ENCODE results near the gene NHSL2.

DNA sequence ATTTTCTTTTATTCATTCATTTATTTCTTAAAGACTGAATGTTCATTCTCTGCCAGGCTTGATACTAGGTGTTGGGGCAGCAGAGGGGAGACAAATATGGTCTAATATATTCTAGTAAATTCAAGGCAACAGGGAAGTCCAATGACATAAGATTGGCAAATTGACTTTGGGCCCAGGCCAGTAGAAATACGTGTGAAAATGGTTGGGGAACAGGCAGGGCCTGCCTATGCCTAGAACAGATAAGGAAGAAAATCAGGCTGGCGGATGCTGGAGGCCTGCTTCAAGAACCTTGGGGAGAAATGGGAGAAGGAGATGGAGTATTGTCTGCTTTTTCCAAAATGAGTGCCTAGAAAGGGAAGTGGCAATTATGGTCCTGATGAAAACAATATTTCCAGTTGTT, 112.4 kb downstream of the NHSL2 start:
- TF ChIP-seq, protein P1, sequence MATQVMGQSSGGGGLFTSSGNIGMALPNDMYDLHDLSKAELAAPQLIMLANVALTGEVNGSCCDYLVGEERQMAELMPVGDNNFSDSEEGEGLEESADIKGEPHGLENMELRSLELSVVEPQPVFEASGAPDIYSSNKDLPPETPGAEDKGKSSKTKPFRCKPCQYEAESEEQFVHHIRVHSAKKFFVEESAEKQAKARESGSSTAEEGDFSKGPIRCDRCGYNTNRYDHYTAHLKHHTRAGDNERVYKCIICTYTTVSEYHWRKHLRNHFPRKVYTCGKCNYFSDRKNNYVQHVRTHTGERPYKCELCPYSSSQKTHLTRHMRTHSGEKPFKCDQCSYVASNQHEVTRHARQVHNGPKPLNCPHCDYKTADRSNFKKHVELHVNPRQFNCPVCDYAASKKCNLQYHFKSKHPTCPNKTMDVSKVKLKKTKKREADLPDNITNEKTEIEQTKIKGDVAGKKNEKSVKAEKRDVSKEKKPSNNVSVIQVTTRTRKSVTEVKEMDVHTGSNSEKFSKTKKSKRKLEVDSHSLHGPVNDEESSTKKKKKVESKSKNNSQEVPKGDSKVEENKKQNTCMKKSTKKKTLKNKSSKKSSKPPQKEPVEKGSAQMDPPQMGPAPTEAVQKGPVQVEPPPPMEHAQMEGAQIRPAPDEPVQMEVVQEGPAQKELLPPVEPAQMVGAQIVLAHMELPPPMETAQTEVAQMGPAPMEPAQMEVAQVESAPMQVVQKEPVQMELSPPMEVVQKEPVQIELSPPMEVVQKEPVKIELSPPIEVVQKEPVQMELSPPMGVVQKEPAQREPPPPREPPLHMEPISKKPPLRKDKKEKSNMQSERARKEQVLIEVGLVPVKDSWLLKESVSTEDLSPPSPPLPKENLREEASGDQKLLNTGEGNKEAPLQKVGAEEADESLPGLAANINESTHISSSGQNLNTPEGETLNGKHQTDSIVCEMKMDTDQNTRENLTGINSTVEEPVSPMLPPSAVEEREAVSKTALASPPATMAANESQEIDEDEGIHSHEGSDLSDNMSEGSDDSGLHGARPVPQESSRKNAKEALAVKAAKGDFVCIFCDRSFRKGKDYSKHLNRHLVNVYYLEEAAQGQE (IDR thresholded peaks at IDR 0.05; ENCODE audit: unreplicated experiment), result no peak
- TF ChIP-seq, protein P2, sequence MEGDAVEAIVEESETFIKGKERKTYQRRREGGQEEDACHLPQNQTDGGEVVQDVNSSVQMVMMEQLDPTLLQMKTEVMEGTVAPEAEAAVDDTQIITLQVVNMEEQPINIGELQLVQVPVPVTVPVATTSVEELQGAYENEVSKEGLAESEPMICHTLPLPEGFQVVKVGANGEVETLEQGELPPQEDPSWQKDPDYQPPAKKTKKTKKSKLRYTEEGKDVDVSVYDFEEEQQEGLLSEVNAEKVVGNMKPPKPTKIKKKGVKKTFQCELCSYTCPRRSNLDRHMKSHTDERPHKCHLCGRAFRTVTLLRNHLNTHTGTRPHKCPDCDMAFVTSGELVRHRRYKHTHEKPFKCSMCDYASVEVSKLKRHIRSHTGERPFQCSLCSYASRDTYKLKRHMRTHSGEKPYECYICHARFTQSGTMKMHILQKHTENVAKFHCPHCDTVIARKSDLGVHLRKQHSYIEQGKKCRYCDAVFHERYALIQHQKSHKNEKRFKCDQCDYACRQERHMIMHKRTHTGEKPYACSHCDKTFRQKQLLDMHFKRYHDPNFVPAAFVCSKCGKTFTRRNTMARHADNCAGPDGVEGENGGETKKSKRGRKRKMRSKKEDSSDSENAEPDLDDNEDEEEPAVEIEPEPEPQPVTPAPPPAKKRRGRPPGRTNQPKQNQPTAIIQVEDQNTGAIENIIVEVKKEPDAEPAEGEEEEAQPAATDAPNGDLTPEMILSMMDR (conservative IDR thresholded peaks at IDR 0.05; ENCODE audit: low read depth in 2 of 2), result no peak
- no peak for TF ChIP-seq EZH2 (IDR thresholded peaks at IDR 0.05; ENCODE audit: low read depth, unreplicated experiment)

Measured in GM23338 (cell line).